GM19328 (cell line): Measurements from ENCODE around the gene TOP1.

Source experiments
- ATAC-seq: cut with Tn5 transposase; IDR thresholded peaks from one replicate; pipeline ENCODE4 v1.9.1; 2021; ENCODE audit warnings: mild to moderate bottlenecking, moderate library complexity; ENCODE audit not compliant: unreplicated experiment

Gene TOP1

GRCh38 chr20:41165001-41165882 lies 136.6 kb downstream of the TOP1 start:
- ATAC-seq, result no peak

- no peak for ATAC-seq
These were observed 137.8 kb downstream of the TOP1 start for GRCh38 chr20:41166201-41167117.

- no peak for ATAC-seq
These were observed 138.5 kb downstream of the TOP1 start for GRCh38 chr20:41167118-41167470.

GRCh38 chr20:41167481-41168253 lies 139.0 kb downstream of the TOP1 start:
- ATAC-seq, result no peak

- no peak for ATAC-seq
These were observed 139.9 kb downstream of the TOP1 start for GRCh38 chr20:41168281-41169161.

- no peak for ATAC-seq
These were observed 140.6 kb downstream of the TOP1 start for GRCh38 chr20:41169162-41169690.

GRCh38 chr20:41169791-41170351 lies 141.2 kb downstream of the TOP1 start:
- no peak for ATAC-seq

GRCh38 chr20:41170386-41171105 lies 141.9 kb downstream of the TOP1 start:
- ATAC-seq, result no peak

- ATAC-seq, result no peak
These were observed 143.2 kb downstream of the TOP1 start for GRCh38 chr20:41171736-41172295.

- no peak for ATAC-seq
These were observed 143.9 kb downstream of the TOP1 start for GRCh38 chr20:41172296-41173140.

GRCh38 chr20:41173161-41173721 lies 144.6 kb downstream of the TOP1 start:
- no peak for ATAC-seq

- ATAC-seq, result no peak
These were observed 145.2 kb downstream of the TOP1 start for GRCh38 chr20:41173791-41174341.
